Measurements from ENCODE around the gene COTL1.
"Not testable (repeated sequence)": the region's sequence is repeated elsewhere in the genome, so short reads cannot be mapped to it uniquely, and the experiment has no call there.

Gene COTL1

DNA sequence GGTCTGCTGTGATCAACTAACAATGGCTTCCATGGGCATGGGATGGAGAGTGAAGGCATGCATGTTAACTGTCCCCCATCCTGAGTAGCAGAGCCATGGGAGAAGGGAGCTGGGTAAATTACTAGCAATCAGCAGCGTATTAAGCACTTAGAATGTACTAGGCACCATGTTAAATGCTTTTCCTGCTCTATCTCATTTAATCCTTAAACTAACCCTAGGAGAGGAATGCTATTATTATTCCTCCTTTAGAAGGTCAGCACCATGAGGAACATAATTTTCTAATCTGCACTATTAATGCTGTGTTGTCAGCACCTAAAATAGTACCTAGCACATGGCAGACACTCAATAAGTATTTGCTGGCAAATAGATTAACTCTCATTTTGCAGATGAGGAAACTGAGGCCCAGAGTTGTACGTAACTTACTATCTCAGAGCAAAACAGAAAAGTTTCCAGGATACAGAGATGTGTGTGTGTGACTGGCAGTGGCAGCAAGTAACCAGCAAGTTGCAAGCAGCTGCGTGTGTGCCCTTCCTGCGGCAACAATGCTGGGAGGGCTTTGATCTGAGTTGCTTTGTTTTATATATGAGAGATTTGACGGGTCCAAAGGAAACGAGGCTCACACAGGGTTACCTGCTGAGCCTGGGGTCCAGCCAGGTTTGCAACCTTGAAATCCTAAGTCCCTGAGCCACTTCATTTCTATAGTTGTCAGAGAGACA is 23.9 kb upstream of the COTL1 start:
- DNase-seq, result no peak

DNA sequence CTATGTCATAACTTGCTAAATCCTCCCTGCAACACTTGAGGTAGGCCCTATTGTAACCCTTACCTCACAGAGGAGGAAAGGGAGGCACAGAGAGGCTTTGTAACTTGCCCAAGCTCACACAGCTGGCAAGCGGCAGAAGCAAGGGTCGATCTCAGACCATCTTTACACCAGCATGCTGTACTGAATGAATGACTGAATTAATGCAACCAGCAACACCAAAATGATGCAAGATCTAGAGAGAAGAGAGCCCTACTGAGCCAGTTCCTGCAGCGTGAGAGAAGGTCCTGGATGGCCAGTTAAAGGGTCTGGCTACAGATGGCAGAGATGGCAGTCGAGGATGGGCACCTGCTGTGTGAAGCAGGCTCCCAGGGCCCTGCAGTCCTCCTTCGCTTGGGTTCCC is 22.3 kb upstream of the COTL1 start:
- DNase-seq, result no peak

DNA sequence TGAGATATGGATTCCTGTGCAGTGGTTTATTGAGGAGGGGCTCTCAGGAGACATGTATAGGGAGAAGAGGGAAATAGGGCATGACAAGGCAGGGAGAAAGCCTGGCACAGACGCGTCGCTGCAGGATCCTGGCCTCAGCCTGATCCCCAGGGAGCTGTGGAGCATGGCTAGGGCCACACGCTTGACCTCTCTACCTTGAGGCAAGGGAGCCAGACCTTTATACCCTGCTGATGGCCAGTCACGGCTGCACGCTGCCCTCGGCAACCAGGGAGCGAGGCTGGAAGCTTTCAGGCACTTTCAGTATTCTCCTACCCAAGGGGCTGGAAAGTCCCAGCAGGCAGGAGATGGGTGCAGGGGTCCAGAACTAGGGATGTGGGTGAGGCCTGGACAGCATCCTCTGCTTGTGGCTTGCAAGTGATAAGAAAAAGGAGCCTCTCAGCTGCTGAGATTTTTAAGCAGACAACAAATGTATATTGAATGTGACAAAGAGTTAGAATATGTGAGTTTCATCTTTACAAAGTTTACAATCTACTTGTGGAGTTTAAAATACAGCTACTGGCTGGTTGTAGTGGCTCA is 20.4 kb upstream of the COTL1 start:
- DNase-seq, result no peak

- DNase-seq, result no peak
Observed at GRCh38 chr16:84637709-84638108, 19.8 kb upstream of the COTL1 start.

DNA sequence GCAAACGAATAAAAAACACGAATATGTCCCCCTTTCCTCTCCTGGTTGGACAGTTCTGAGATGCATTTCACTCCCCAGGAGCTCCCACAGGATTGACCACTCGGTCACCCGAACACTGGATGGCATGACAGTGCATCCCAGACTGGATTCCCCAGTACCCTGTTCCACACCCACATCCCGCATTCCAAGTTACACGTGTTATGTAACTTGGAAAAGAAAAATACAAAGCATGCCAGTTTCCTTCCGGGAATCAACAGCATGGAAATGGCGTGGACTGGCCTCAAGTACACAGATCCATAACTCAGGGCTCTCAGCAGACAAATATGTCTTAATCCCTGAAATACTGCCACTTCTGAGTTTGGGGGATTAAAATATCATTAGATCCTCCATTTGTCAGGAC is 17.8 kb upstream of the COTL1 start:
- DNase-seq, result no peak

DNA sequence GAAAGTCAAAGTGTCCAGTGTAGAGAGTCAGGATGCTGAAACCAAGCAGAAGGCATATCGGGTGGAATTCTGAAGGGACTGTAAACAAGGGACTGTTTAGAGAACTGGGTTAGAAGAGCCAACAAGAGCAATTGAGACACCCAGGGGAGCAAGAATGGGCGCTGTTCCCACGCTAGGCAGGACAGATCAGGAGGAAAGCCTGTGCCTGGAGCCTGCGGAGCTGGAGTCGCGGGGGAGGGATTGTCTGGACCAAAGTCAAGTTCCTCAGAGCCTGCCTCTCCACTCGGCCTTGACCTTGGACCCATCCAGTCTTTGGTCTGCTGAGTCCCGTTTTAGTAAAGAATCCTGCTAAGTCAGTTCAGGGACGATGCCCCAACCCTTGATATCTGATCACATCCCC is 15.7 kb upstream of the COTL1 start:
- no peak for DNase-seq

DNA sequence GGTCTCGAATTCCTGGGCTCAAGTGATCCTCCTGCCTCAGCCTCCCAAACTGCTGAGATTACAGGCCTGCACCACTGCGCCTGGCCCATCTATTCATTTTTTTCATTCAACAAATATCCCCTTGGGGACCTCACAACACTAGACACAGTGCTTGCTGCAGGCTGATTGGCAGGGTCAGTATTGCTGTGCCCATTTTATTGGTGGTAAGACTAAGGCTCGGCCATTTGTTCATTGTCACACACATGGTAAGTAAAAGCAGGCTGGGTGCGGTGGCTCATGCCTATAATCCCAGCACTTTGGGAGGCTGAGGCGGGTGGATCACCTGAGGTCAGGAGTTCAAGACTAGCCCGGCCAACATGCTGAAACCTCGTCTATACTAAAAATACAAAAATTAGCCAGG is 15.0 kb upstream of the COTL1 start:
- DNase-seq, result not testable (repeated sequence)

DNA sequence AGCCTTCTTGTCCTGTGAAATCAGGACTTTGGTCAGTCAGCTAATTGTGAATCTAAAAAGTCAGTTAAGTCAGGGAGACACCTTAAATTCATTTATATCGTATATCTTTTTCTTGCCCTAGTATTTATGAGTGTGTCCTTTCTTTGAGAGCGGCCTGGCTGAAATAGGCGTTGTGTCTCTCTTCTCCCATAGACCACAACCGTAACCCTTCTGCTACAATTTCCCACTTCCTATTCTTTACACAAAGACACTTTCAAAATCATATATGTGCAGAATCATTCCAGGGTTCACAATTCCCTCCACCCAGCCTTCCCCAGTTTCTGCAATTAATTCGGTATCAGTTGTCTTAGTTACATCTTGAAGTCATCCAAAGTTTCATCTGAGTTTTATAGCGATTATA is 14.0 kb upstream of the COTL1 start:
- no peak for DNase-seq

GRCh38 chr16:84631153-84631466 is 13.2 kb upstream of the COTL1 start:
- DNase-seq, result no peak

DNA sequence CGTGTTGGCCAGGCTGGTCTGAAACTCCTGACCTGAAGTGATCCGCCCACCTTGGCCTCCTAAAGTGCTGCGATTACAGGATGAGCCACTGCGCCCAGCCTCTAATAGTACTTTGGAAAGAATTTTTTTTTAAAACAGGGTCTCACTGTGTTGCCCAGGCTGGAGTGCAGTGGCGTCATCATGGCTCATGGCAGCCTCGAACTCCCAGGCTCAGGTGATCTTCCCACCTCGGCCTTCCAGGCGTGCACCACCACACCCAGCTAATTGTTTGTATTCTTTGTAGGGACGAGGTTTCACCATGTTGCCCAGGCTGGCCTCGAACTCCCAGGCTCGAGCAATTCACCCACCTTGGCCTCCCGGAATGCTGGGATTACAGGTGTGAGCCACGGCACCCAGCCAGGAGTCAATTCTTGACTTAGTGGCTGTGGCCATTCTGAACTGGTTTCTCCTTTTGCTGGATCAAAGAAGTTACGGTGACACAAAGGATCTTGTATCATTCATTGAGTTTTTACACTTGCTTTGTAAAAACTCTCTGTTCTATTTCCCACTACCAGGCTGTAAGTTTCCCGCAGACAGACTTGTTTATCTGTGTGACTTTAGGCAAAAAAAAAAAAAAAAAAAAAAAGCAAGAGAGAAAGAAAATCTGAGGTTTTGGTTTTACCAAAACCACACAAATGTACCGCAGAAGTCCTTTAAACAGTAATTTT is 12.7 kb upstream of the COTL1 start:
- DNase-seq, result no peak

DNA sequence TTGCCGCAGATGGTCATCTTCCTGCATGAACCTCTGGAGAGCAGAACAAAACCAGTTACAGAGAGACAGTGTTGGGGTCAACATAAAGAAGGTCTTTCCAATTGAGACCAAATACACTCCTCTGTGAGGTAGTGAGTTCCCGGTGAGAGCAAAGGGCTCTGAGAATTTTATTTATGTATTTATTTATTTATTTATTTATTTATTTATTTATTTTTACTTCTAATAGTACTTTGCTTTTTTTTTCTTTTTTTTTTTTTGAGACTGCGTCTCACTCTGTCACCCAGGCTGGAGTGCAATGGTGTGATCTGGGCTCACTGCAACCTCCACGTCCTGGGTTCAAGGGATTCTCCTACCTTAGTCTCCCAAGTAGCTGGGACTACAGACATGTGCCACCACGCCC is 12.1 kb upstream of the COTL1 start:
- no peak for DNase-seq

- no peak for DNase-seq
Observed at GRCh38 chr16:84629580-84629979, 11.7 kb upstream of the COTL1 start.

DNA sequence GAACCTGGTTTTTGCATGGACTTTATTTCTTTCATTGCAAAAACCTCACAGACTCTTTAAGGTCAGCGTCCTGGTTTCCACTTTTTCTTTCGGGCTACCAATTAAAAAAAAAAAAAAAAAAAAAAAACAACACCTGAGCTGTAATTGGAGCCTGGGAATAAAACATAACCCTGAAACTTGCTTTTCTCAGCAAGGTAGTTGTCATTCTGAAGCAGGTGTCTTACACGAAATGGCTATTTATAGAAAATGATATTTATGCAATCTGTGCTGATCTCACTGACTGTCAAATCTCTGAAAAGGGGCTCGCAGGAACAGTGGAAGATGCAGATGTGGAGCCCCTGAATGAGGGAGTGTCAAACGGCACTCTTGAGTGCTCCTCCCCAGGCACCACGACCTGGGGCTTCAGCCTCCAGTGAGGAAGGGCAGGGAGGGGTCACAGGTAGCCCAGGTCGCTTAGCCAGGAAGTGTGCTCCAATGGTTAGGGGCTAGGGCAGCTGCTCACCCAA is 10.4 kb upstream of the COTL1 start:
- no peak for DNase-seq

- no peak for DNase-seq
Observed at GRCh38 chr16:84625556-84625955, 7.7 kb upstream of the COTL1 start.

DNA sequence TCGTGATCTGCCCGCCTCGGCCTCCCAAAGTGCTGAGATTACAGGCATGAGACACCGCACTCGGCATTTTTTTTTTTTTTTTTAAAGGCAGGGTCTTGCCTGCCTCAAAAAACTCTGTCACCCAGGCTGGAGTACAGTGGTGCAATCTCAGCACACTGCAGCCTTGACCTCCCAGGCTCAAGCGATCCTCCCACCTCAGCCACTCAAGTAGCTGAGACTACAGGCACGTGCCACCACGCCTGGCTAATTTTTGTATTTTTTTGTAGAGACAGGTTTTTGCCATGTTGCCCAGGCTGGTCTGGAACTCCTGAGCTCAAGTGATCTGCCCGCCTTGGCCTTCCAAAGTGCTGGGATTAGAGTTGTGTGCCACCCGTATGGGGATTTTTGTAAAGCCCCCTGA is 3.0 kb upstream of the COTL1 start:
- DNase-seq, result not testable (repeated sequence)

DNA sequence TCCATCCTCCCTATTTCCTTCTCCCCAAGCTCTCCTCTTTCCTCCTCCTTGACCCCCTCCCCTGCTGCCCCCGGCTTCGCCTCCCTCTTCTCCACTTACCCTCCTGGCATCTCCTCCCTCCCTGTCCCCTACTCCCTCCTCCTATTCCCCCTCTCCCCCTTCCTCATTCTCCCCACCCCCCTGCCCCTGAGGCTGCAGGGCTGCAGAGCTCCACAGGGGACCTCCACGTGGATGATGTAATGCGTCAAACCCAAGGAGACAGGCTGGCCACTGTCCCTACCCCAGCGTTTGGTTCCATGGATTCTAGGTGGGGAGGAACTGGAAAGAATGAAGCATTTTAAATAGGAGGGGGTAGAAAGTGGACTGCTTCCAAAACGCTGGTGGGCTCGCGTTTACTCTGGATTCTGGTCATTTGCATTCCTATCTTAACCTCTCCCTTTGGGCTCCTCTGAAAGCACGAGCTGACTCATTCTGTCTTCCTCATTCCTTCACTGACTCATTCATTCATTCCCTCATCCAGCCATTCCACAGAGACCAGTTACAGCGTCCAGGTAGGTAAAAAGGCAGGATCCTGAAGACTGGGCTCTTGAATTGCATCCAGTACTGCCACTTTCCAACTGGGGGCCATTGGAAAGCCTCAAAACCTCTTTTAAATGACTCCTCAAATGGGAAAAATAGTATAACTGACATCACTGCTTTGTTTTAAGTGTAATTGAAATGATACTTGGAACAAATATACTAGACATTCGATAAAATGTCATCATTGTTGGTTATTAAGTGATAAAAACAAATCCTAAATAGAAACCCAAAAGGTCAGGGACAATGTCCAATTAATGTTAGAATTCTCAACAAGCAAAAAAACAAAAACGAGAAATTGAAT is 943 bp upstream of the COTL1 start:
- DNase-seq, result peak; percentile 46

- no peak for DNase-seq
Observed at GRCh38 chr16:84617041-84617790, 662 bp downstream of the COTL1 start.

GRCh38 chr16:84616515-84616914 is 1.4 kb downstream of the COTL1 start:
- DNase-seq, result peak; percentile 44

GRCh38 chr16:84614968-84615813 is 2.7 kb downstream of the COTL1 start:
- no peak for DNase-seq

DNA sequence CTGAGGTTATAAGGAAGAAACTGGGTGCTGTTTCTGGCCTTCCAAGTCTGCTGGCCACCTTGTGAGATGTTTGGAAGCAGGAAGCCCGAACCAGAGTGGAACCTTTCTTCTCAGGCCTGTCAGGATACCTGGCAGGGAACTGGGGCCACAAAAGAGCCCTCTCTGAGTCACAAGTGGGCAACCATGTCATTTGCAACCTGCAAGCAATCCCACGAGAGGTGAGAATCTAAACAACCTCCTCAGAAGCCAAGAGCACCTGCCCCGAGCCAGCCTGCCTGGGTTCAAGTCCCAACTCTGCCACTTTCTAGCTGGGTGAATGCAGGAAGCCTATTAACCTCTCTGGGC is 3.3 kb downstream of the COTL1 start:
- DNase-seq, result no peak

DNA sequence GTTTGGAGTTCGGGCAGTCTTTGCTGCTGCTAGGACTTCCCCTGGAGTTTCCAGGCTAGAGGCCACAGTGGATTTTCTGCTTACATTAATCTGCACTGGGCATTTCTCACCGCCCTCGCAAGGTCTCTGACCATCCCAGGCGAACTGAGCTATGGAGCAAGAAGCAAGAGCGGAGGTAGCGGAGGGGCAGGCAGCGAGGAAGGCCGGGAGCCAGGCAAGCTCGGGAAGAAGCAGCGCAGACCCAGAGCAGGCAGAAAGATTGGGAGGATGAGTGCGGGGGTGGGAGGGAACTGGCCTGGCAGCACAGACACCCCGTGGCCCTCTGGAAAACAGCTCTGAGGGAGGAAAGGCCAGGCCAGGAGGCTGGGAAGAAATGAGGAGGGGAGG is 3.8 kb downstream of the COTL1 start:
- DNase-seq, result no peak

All from hematopoietic multipotent progenitor cell treated with erythropoietin and hydrocortisone succinate and interleukin-3 and kit ligand, for 4 days (in vitro differentiated cells).